GM12878 (cell line): ENCODE results near the gene DISP2. TPM values are rescaled to one million over a fixed set of nuclear protein-coding genes. Genes with fewer than 3 reads are reported as not detected.

ENCODE experiments used
- ASH2L ChIP-seq: fragments of 300-600, 200-600 bp; sonication (generic); IDR thresholded peaks from 2 replicates; pipeline ENCODE4 v1.6.1; 2017; ENCODE audit warnings: low read depth, mild to moderate bottlenecking, borderline replicate concordance
- CBX5 ChIP-seq: sonication (generic); IDR thresholded peaks from 2 replicates; pipeline ENCODE4 v1.6.1; 2016; ENCODE audit warnings: low read depth, moderate library complexity, mild to moderate bottlenecking, inconsistent platforms
- CHD2 ChIP-seq: IDR thresholded peaks from 2 replicates; pipeline ENCODE4 v1.6.1; 2011; ENCODE audit warnings: low read depth, low read length, improper control_type of control experiment, borderline replicate concordance
- CREB1 ChIP-seq: IDR thresholded peaks from 2 replicates; pipeline ENCODE4 v1.6.1; 2012; ENCODE audit warnings: low read depth, mild to moderate bottlenecking, inconsistent platforms
- DPF2 ChIP-seq: fragments of 450-650 bp; IDR thresholded peaks from 2 replicates; pipeline ENCODE4 v1.6.1; 2017; ENCODE audit warnings: mild to moderate bottlenecking
- E4F1 ChIP-seq: fragments of 450-650 bp; IDR thresholded peaks from 2 replicates; pipeline ENCODE4 v1.6.1; 2018; ENCODE audit warnings: borderline replicate concordance, mild to moderate bottlenecking; ENCODE audit not compliant: partially characterized antibody
- EZH2 ChIP-seq: IDR thresholded peaks from 2 replicates; pipeline ENCODE4 v1.6.1; 2012; ENCODE audit warnings: low read depth, mild to moderate bottlenecking, control low read depth, inconsistent platforms, low read length, borderline replicate concordance; ENCODE audit not compliant: control insufficient read depth
- HDAC2 ChIP-seq: fragments of 200-600 bp; sonication (generic); IDR thresholded peaks from 2 replicates; pipeline ENCODE4 v1.6.1; 2017
- HDAC6 ChIP-seq: fragments of 200-600 bp; sonication (generic); IDR thresholded peaks from one replicate; pipeline ENCODE4 v1.8.0; 2017; ENCODE audit warnings: antibody characterized with exemption; ENCODE audit not compliant: unreplicated experiment
- HSF1 ChIP-seq: fragments of 150-350 bp; IDR thresholded peaks from 2 replicates; pipeline ENCODE4 v1.6.1; 2014; ENCODE audit warnings: mild to moderate bottlenecking, low read depth, low read length
- JUND ChIP-seq: IDR thresholded peaks from 2 replicates; pipeline ENCODE4 v1.6.1; 2012; ENCODE audit warnings: low read depth, mild to moderate bottlenecking, low read length, improper control_type of control experiment, moderate library complexity
- KDM1A ChIP-seq: fragments of 200-600 bp; sonication (generic); IDR thresholded peaks from 2 replicates; pipeline ENCODE4 v1.6.1; 2016; ENCODE audit warnings: borderline replicate concordance
- MXI1 ChIP-seq: fragments of 150-350 bp; IDR thresholded peaks from 2 replicates; pipeline ENCODE4 v1.6.1; 2011; ENCODE audit warnings: low read depth, mild to moderate bottlenecking, inconsistent platforms, low read length, improper control_type of control experiment
- NR2C2 ChIP-seq: IDR thresholded peaks from 2 replicates; pipeline ENCODE4 v1.6.1; 2011; ENCODE audit warnings: borderline replicate concordance, low read depth; ENCODE audit not compliant: control insufficient read depth, insufficient read length
- NRF1 ChIP-seq: conservative IDR thresholded peaks from 2 replicates; pipeline ENCODE4 v1.6.1; 2011; ENCODE audit warnings: mild to moderate bottlenecking, low read depth, low read length, improper control_type of control experiment
- PRDM15 ChIP-seq: fragments of 450-650 bp; formaldehyde crosslinking; IDR thresholded peaks from 2 replicates; pipeline ENCODE4 v1.4.0; 2020; ENCODE audit warnings: mild to moderate bottlenecking, moderate library complexity
- RELA ChIP-seq: fragments of 450-650 bp; IDR thresholded peaks from 2 replicates; pipeline ENCODE4 v1.8.0; 2014; ENCODE audit warnings: borderline replicate concordance; ENCODE audit not compliant: partially characterized antibody
- TCF7 ChIP-seq: IDR thresholded peaks from 2 replicates; pipeline ENCODE4 v1.6.1; 2014; ENCODE audit warnings: antibody characterized with exemption, borderline replicate concordance
- USF2 ChIP-seq: IDR thresholded peaks from 2 replicates; pipeline ENCODE4 v1.6.1; 2011; ENCODE audit warnings: low read depth, low read length, improper control_type of control experiment, borderline replicate concordance
- ZNF217 ChIP-seq: fragments of 450-650 bp; IDR thresholded peaks from 2 replicates; pipeline ENCODE4 v1.6.1; 2017; ENCODE audit warnings: antibody characterized with exemption, mild to moderate bottlenecking
- ZNF24 ChIP-seq: fragments of 450-650 bp; IDR thresholded peaks from 2 replicates; pipeline ENCODE4 v1.6.1; 2017; ENCODE audit warnings: antibody characterized with exemption, mild to moderate bottlenecking
- polyA plus RNA-seq, 11 experiments: library from polyadenylated mRNA; depleted of rRNA in 4 of 11; unstranded in 6 of 11; stranded (reverse) in 5 of 11; fragments of >200 nt; fragmentation: Nextera tagmentation in 4 of 11; fragmentation: Illumina TruSeq in 1 of 11; extraction: Ambion mirVana in 4 of 11; extraction: Trizol in 1 of 11; gene quantifications; 1 replicate in 1 of 11; 2 replicates in 10 of 11; pipeline versions ENCODE4 v1.2.1 to v1.2.3, GENCODE V29; 2011 to 2016; ENCODE audit warnings: inconsistent platforms in 2 of 11, missing spikeins in 2 of 11, low read depth in 1 of 11
- total RNA-seq, 4 experiments: library from RNA; depleted of rRNA in 3 of 4; stranded (reverse); fragments of >200 nt in 3 of 4; fragmentation: Illumina TruSeq in 1 of 4; extraction: Trizol in 1 of 4; gene quantifications; 2 replicates each; pipeline versions ENCODE4 v1.2.1 to v1.2.3, GENCODE V29; 2013 to 2021

Gene DISP2
- total and polyA plus RNA-seq, 10 of the 15 experiments (the other 5 are each of a cell fraction or from before 2014, with no cell fraction given): under 0.01 to 0.20 (median 0.12) TPM; not detected in 7

GRCh38 chr15:40367686-40368611, 9.9 kb downstream of the DISP2 start (continued):
- no peak for TF ChIP-seq E4F1
- peak; percentile 35; the same call in 1 of the 2 replicates for TF ChIP-seq CHD2
- no peak for TF ChIP-seq ZNF24
- TF ChIP-seq HSF1: no peak
- TF ChIP-seq ASH2L: no peak
- TF ChIP-seq RELA: no peak
- peak; percentile 66; the same call in 1 of the 2 replicates for TF ChIP-seq CREB1
- TF ChIP-seq ZNF217: peak; percentile 62; the same call in 1 of the 2 replicates
- TF ChIP-seq DPF2: 0 out of 2 replicates have a peak, but pooled peaks have one; percentile 58
- TF ChIP-seq TCF7: no peak
- TF ChIP-seq EZH2: no peak
- no peak for TF ChIP-seq PRDM15 (CRISPR knock-in tag)
- TF ChIP-seq KDM1A: no peak
- no peak for TF ChIP-seq NR2C2
- TF ChIP-seq HDAC2: no peak
- TF ChIP-seq NRF1: no peak
- peak; percentile 60 for TF ChIP-seq HDAC6
- TF ChIP-seq USF2: no peak
- 0 out of 2 replicates have a peak, but pooled peaks have one; percentile 16 for TF ChIP-seq JUND
- no peak for TF ChIP-seq CBX5
- 0 out of 2 replicates have a peak, but pooled peaks have one; percentile 44 for TF ChIP-seq MXI1
